Spleen (tissue), 11 donors: ENCODE results near the gene MUC21. TPM values are rescaled to one million over a fixed set of nuclear protein-coding genes. Genes with fewer than 3 reads are reported as not detected.

Experiments
- DNase-seq: peaks from one replicate; pipeline ENCODE4 v3.0.0-alpha.2; 2020
- H3K27ac ChIP-seq, 8 donors: fragments of 200-600 bp; sonication (generic) in 7 of 8; 1 replicate in 4 of 8; 2 replicates in 4 of 8; pipeline versions ENCODE4 v1.5.0 to v1.8.0; 2016 to 2021; ENCODE audit warnings: inconsistent platforms in 4 of 8, mild to moderate bottlenecking in 4 of 8, moderate library complexity in 1 of 8
- H3K27me3 ChIP-seq, 7 donors: fragments of 200-600 bp; sonication (generic) in 6 of 7; replicated peaks in 1 of 7; 1 replicate in 4 of 7; 2 replicates in 3 of 7; pipeline versions ENCODE4 v1.5.0 to v1.8.0; 2016 to 2021; ENCODE audit warnings: inconsistent platforms in 3 of 7, mild to moderate bottlenecking in 1 of 7
- H3K36me3 ChIP-seq, 6 donors: fragments of 200-600 bp; sonication (generic) in 5 of 6; 1 replicate in 4 of 6; 2 replicates in 2 of 6; pipeline versions ENCODE4 v1.5.0 to v1.8.0; 2016 to 2021; ENCODE audit warnings: inconsistent platforms in 2 of 6
- H3K4me1 ChIP-seq, 6 donors: fragments of 200-600 bp; sonication (generic) in 5 of 6; 1 replicate in 3 of 6; 2 replicates in 3 of 6; pipeline versions ENCODE4 v1.5.0 to v1.8.0; 2016 to 2021; ENCODE audit warnings: inconsistent platforms in 3 of 6
- H3K4me3 ChIP-seq, 8 donors: fragments of 200-600 bp; sonication (generic) in 7 of 8; 1 replicate in 4 of 8; 2 replicates in 4 of 8; pipeline versions ENCODE4 v1.5.0 to v1.8.0; 2016 to 2021; ENCODE audit warnings: inconsistent platforms in 4 of 8, mild to moderate bottlenecking in 4 of 8, moderate library complexity in 2 of 8
- H3K9me3 ChIP-seq, 8 donors: fragments of 200-600 bp; sonication (generic) in 7 of 8; 1 replicate in 4 of 8; 2 replicates in 4 of 8; pipeline versions ENCODE4 v1.5.0 to v1.8.0; 2016 to 2021; ENCODE audit warnings: inconsistent platforms in 4 of 8
- CTCF ChIP-seq, 11 experiments: fragments of 200-600 bp in 7 of 11; fragments of 450-650 bp in 4 of 11; sonication (generic) in 4 of 11; IDR thresholded peaks in 8 of 11; conservative IDR thresholded peaks in 3 of 11; 1 replicate in 7 of 11; 2 replicates in 4 of 11; pipeline versions ENCODE4 v1.4.0 to v1.8.0; 2016 to 2021; ENCODE audit warnings: antibody characterized with exemption in 11 of 11, inconsistent platforms in 4 of 11, mild to moderate bottlenecking in 1 of 11
- POLR2A ChIP-seq, 3 donors: fragments of 450-650 bp; IDR thresholded peaks; one replicate each; pipeline ENCODE4 v1.5.1; 2017; ENCODE audit warnings: antibody characterized with exemption in 3 of 3, mild to moderate bottlenecking in 1 of 3
- POLR2AphosphoS5 ChIP-seq, 3 donors: sonication (generic); formaldehyde crosslinking; IDR thresholded peaks; one replicate each; pipeline ENCODE4 v1.5.1; 2017; ENCODE audit warnings: antibody characterized with exemption in 3 of 3
- WGBS, 5 donors: extraction: QIAGEN DNeasy Blood & Tissue Kit in 3 of 5; methylation state at CpG; one replicate each; pipeline versions ENCODE4 v1.1.5 to v1.1.7; 2013 to 2018; 5-methylcytosine and 5-hydroxymethylcytosine counted together
- intact Hi-C: fragments of 100-400 bp; cut with DNase I; formaldehyde crosslinking; loops from one replicate; pipeline ENCODE4 v1.15.0; 2023; ENCODE audit warnings: low total_unique reads
- polyA plus RNA-seq, 3 donors: library from polyadenylated mRNA; stranded (reverse); fragments of 200-250 nt; gene quantifications; one replicate each; pipeline ENCODE4 v1.2.1, GENCODE V29; 2013
- total RNA-seq, 7 donors: library from RNA; depleted of rRNA in 3 of 7; stranded (reverse); fragments of >200 nt in 3 of 7; fragmentation: NEBNext Ultra II Directional in 4 of 7; extraction: Animal tissue kit (Norgen Biotek cat#: 25700) in 4 of 7; gene quantifications; one replicate each; pipeline versions ENCODE4 v1.1.0 to v1.2.1, GENCODE V29; 2016 to 2021
- donor health status: healthy with polysubstance abuse.
- donor health status: DM: no; HTN: no; CAD: no; lungs with moderate emphysema.
- donor health status: DM: no; HTN: no; CAD: no.
- donor health status: Bipolar disorder and iron deficiency.
- donor health status: healthy.
- donor health status: DM: no; HTN: no; CAD: no.
- donor health status: DM: yes; HTN: yes; CAD: no.

MUC21 gene
- total and polyA plus RNA-seq, 10 donors = 0.02 to 0.64 (median 0.05) TPM; not detected in 7

- H3K27ac ChIP-seq = no peak overlapping the region
- TF ChIP-seq POLR2AphosphoS5 (IDR thresholded peaks at IDR 0.05) (no peak), CTCF (IDR thresholded peaks at IDR 0.05 in 8 of 11, conservative IDR thresholded peaks at IDR 0.05 in 3 of 11) (no peak), POLR2A (IDR thresholded peaks at IDR 0.05) (no peak)
- DNase-seq = no peak
- 61 to 77% (median 67%) methylated on average over 13 of the region's 13 CpGs for WGBS, 5 donors
- H3K9me3 ChIP-seq = no peaks in the 10 kb centered on the region
- intact Hi-C loops = no loop called here
- peaks cover 0 to 5% (median 0%) of the 10 kb centered on the region in 6 donors for H3K4me1 ChIP-seq
- peaks cover 0 to 7% (median 0%) of the 10 kb centered on the region in 7 donors for H3K27me3 ChIP-seq
- H3K4me3 ChIP-seq = no peak overlapping the region
- H3K36me3 ChIP-seq = no peaks in the 10 kb centered on the region
Measured at GRCh38 chr6:31001281-31001888, 17.9 kb downstream of the MUC21 start.

GRCh38 chr6:31002471-31002870 is 19.0 kb downstream of the MUC21 start:
- 61 to 83% (median 76%) methylated on average over 2 of the region's 2 CpGs for WGBS, 5 donors
- TF ChIP-seq POLR2AphosphoS5 (IDR thresholded peaks at IDR 0.05) (no peak), CTCF (IDR thresholded peaks at IDR 0.05 in 8 of 11, conservative IDR thresholded peaks at IDR 0.05 in 3 of 11) (no peak), POLR2A (IDR thresholded peaks at IDR 0.05) (no peak)
- Histone ChIP-seq H3K4me1 (peaks cover 0 to 5% (median 0%) of the 10 kb centered on the region in 6 donors), H3K27ac (no peak overlapping the region), H3K4me3 (no peak overlapping the region), H3K9me3 (no peaks in the 10 kb centered on the region), H3K36me3 (no peaks in the 10 kb centered on the region), H3K27me3 (peaks cover 0 to 7% (median 0%) of the 10 kb centered on the region in 7 donors)
- intact Hi-C loops = no loop called here
- no peak for DNase-seq

DNA sequence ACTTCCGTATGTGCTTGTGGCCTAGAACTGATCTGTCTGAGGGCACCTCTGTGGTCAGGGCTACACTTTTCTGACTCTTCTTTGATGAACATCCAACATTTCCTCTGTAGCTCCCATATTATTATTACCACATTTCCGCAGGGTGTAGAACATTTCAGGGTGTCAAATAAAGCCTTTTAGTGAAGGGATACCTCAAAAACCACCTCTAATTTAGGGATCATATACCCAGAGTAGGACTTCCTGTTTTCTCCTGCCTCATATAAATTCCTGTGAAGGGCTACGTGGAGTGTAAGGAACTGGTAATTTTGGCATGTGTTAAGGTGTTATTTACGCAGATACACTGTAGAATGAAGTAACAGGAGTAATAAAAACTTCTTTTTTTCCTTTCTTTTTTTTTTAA is 21.3 kb downstream of the MUC21 start:
- no peak overlapping the region for H3K4me3 ChIP-seq
- H3K27me3 ChIP-seq = peaks cover 0 to 7% (median 0%) of the 10 kb centered on the region in 7 donors
- no peaks in the 10 kb centered on the region for H3K36me3 ChIP-seq
- TF ChIP-seq CTCF (IDR thresholded peaks at IDR 0.05 in 8 of 11, conservative IDR thresholded peaks at IDR 0.05 in 3 of 11) (no peak), POLR2A (IDR thresholded peaks at IDR 0.05) (no peak)
- no peak overlapping the region for H3K27ac ChIP-seq
- WGBS, 5 donors = 57 to 66% (median 64%) methylated on average over 4 of the region's 4 CpGs
- H3K9me3 ChIP-seq = no peaks in the 10 kb centered on the region
- H3K4me1 ChIP-seq = peaks cover 0 to 5% (median 0%) of the 10 kb centered on the region in 6 donors
- no peak for DNase-seq
- intact Hi-C loops = no loop called here

GRCh38 chr6:31005249-31006020 is 21.9 kb downstream of the MUC21 start:
- intact Hi-C loops = no loop called here
- Histone ChIP-seq H3K4me3 (no peak overlapping the region), H3K4me1 (peaks cover 0 to 5% (median 0%) of the 10 kb centered on the region in 6 donors), H3K9me3 (no peaks in the 10 kb centered on the region), H3K36me3 (no peaks in the 10 kb centered on the region), H3K27me3 (peaks cover 0 to 7% (median 0%) of the 10 kb centered on the region in 7 donors), H3K27ac (no peak overlapping the region)
- WGBS, 5 donors = 74 to 89% (median 77%) methylated on average over 9 of the region's 9 CpGs
- TF ChIP-seq POLR2AphosphoS5 (IDR thresholded peaks at IDR 0.05) (no peak), CTCF (IDR thresholded peaks at IDR 0.05 in 8 of 11, conservative IDR thresholded peaks at IDR 0.05 in 3 of 11) (no peak), POLR2A (IDR thresholded peaks at IDR 0.05) (no peak)
- no peak for DNase-seq
